Neuronal stem cell (in vitro differentiated cells): ENCODE results near the gene CACUL1.

Experiments
- DNase-seq: peaks from one replicate; pipeline ENCODE4 v3.0.0-alpha.2; 2013; ENCODE audit warnings: low spot score
- H2AFZ ChIP-seq: one replicate; pipeline ENCODE4 v1.6.1; 2013; ENCODE audit warnings: mild to moderate bottlenecking, low read length, inconsistent platforms
- H2AK5ac ChIP-seq: 2 replicates; pipeline ENCODE4 v1.6.1; 2013; ENCODE audit warnings: low read depth, mild to moderate bottlenecking, inconsistent platforms, low read length, moderate library complexity, mixed read lengths
- H2BK120ac ChIP-seq: 2 replicates; pipeline ENCODE4 v1.6.1; 2013; ENCODE audit warnings: low read depth, mild to moderate bottlenecking, inconsistent platforms, low read length, moderate library complexity, mixed read lengths
- H2BK12ac ChIP-seq: one replicate; pipeline ENCODE4 v1.6.1; 2013; ENCODE audit warnings: low read length, inconsistent platforms
- H2BK15ac ChIP-seq: 2 replicates; pipeline ENCODE4 v1.6.1; 2013; ENCODE audit warnings: mild to moderate bottlenecking, low read length, inconsistent platforms, mixed read lengths
- H2BK5ac ChIP-seq: one replicate; pipeline ENCODE4 v1.6.1; 2013; ENCODE audit warnings: inconsistent platforms, mild to moderate bottlenecking, low read length, moderate library complexity
- H3K14ac ChIP-seq: one replicate; pipeline ENCODE4 v1.6.1; 2013; ENCODE audit warnings: low read length, inconsistent platforms
- H3K18ac ChIP-seq: 2 replicates; pipeline ENCODE4 v1.6.1; 2013; ENCODE audit warnings: low read length, inconsistent platforms
- H3K23ac ChIP-seq: 2 replicates; pipeline ENCODE4 v1.6.1; 2013; ENCODE audit warnings: low read depth, mild to moderate bottlenecking, mixed read lengths, low read length, inconsistent platforms; ENCODE audit not compliant: poor library complexity
- H3K27ac ChIP-seq: replicated peaks from 3 replicates; pipeline ENCODE4 v1.5.1; 2013; ENCODE audit warnings: low read length, inconsistent platforms
- H3K27me3 ChIP-seq, 3 experiments: 2 replicates each; pipeline ENCODE4 v1.6.1; 2013; ENCODE audit warnings: low read length in 3 of 3, mild to moderate bottlenecking in 2 of 3, inconsistent platforms in 1 of 3, low read depth in 1 of 3, mixed read lengths in 1 of 3, moderate library complexity in 1 of 3; ENCODE audit not compliant: control insufficient read depth in 3 of 3, insufficient read depth in 3 of 3
- H3K36me3 ChIP-seq, 2 donors: replicated peaks in 1 of 2; 2 replicates each; pipeline ENCODE4 v1.6.1; 2013; ENCODE audit warnings: low read length in 2 of 2; ENCODE audit not compliant: control insufficient read depth in 2 of 2, insufficient read depth in 2 of 2
- H3K4ac ChIP-seq: 2 replicates; pipeline ENCODE4 v1.6.1; 2013; ENCODE audit warnings: inconsistent platforms, mild to moderate bottlenecking, low read length, moderate library complexity
- H3K4me1 ChIP-seq, 2 donors: 1 replicate in 1 of 2; 2 replicates in 1 of 2; pipeline ENCODE4 v1.6.1; 2013; ENCODE audit warnings: low read length in 2 of 2, low read depth in 1 of 2; ENCODE audit not compliant: control insufficient read depth in 2 of 2, insufficient read depth in 1 of 2
- H3K4me2 ChIP-seq: one replicate; pipeline ENCODE4 v1.6.1; 2013; ENCODE audit warnings: mild to moderate bottlenecking, low read length, inconsistent platforms; ENCODE audit not compliant: insufficient read depth, poor library complexity, severe bottlenecking
- H3K4me3 ChIP-seq, 2 donors: 2 replicates each; pipeline ENCODE4 v1.5.1; 2013; ENCODE audit warnings: low read length in 2 of 2, mild to moderate bottlenecking in 2 of 2, inconsistent platforms in 1 of 2, moderate library complexity in 1 of 2
- H3K79me1 ChIP-seq: one replicate; pipeline ENCODE4 v1.6.1; 2013; ENCODE audit warnings: low read depth, mild to moderate bottlenecking, inconsistent platforms, low read length, moderate library complexity
- H3K9ac ChIP-seq: one replicate; pipeline ENCODE4 v1.6.1; 2013; ENCODE audit warnings: mild to moderate bottlenecking, low read depth, low read length, inconsistent platforms; ENCODE audit not compliant: poor library complexity
- H3K9me3 ChIP-seq, 2 donors: replicated peaks in 1 of 2; 2 replicates each; pipeline versions ENCODE3 to v1.6.1; 2013; ENCODE audit warnings: low read length in 2 of 2, mild to moderate bottlenecking in 2 of 2, inconsistent platforms in 1 of 2, low read depth in 1 of 2, mixed read lengths in 1 of 2, moderate library complexity in 1 of 2; ENCODE audit not compliant: control insufficient read depth in 2 of 2, insufficient read depth in 1 of 2
- H4K8ac ChIP-seq: one replicate; pipeline ENCODE4 v1.6.1; 2013; ENCODE audit warnings: low read depth, mild to moderate bottlenecking, inconsistent platforms, low read length, moderate library complexity
- H4K91ac ChIP-seq: one replicate; pipeline ENCODE4 v1.6.1; 2013; ENCODE audit warnings: low read length, low read depth, mild to moderate bottlenecking, inconsistent platforms; ENCODE audit not compliant: poor library complexity
- WGBS, 2 donors: extraction: QIAGEN DNeasy Blood & Tissue Kit; methylation state at CpG; one replicate each; pipeline ENCODE4 v1.1.7; 2013; ENCODE audit warnings: missing lambda C conversion rate in 2 of 2, mixed read lengths in 1 of 2; ENCODE audit not compliant: insufficient read length in 2 of 2, insufficient replicate concordance in 1 of 2; ENCODE audit errors: extremely low coverage in 2 of 2; 5-methylcytosine and 5-hydroxymethylcytosine counted together

CACUL1 gene

GRCh38 chr10:118742782-118743181, 12.0 kb downstream of the CACUL1 start:
- Histone ChIP-seq H4K91ac (no peak overlapping the region), H3K14ac (no peak overlapping the region), H3K4me3 (no peak overlapping the region), H3K4ac (no peak overlapping the region), H2BK12ac (no peak overlapping the region), H2AFZ (no peak overlapping the region), H2BK120ac (no peak overlapping the region), H3K18ac (no peak overlapping the region), H3K4me1 (no peaks in the 10 kb centered on the region), H2BK15ac (no peak overlapping the region), H3K79me1 (no peaks in the 10 kb centered on the region), H2AK5ac (no peak overlapping the region), H3K27ac (no peak overlapping the region), H2BK5ac (no peak overlapping the region), H4K8ac (no peak overlapping the region), H3K9me3 (no peaks in the 10 kb centered on the region), H3K4me2 (no peak overlapping the region), H3K27me3 (no peaks in the 10 kb centered on the region), H3K36me3 (peaks cover 0 to 4% of the 10 kb centered on the region in 2 donors), H3K23ac (no peak overlapping the region), H3K9ac (no peak overlapping the region)
- no CpG with 5 or more reads among the region's 1 CpG for WGBS, 2 donors
- no peak for DNase-seq

- Histone ChIP-seq H2BK12ac (no peak overlapping the region), H4K91ac (no peak overlapping the region), H3K4me3 (no peak overlapping the region), H3K4ac (no peak overlapping the region), H3K23ac (no peak overlapping the region), H3K4me1 (no peaks in the 10 kb centered on the region), H3K18ac (no peak overlapping the region), H2AK5ac (no peak overlapping the region), H3K27ac (no peak overlapping the region), H3K14ac (no peak overlapping the region), H3K9ac (no peak overlapping the region), H2BK120ac (no peak overlapping the region), H3K9me3 (no peaks in the 10 kb centered on the region), H2BK15ac (no peak overlapping the region), H3K79me1 (no peaks in the 10 kb centered on the region), H2AFZ (no peak overlapping the region), H3K36me3 (no peaks in the 10 kb centered on the region), H3K4me2 (no peak overlapping the region), H3K27me3 (no peaks in the 10 kb centered on the region), H4K8ac (no peak overlapping the region), H2BK5ac (no peak overlapping the region)
- no peak for DNase-seq
- WGBS, 2 donors, result no CpG with 5 or more reads among the region's 2 CpGs
Measured at GRCh38 chr10:118742032-118742431, 12.7 kb downstream of the CACUL1 start.

GRCh38 chr10:118738406-118738805, 16.4 kb downstream of the CACUL1 start:
- Histone ChIP-seq H2AFZ (no peak overlapping the region), H3K23ac (no peak overlapping the region), H4K8ac (no peak overlapping the region), H2BK12ac (no peak overlapping the region), H3K14ac (no peak overlapping the region), H3K9me3 (no peaks in the 10 kb centered on the region), H4K91ac (no peak overlapping the region), H3K18ac (no peak overlapping the region), H3K4me1 (no peaks in the 10 kb centered on the region), H2BK15ac (no peak overlapping the region), H3K4ac (no peak overlapping the region), H2BK5ac (no peak overlapping the region), H3K9ac (no peak overlapping the region), H3K4me3 (no peak overlapping the region), H2AK5ac (no peak overlapping the region), H3K27me3 (no peaks in the 10 kb centered on the region), H2BK120ac (no peak overlapping the region), H3K36me3 (no peaks in the 10 kb centered on the region), H3K79me1 (no peaks in the 10 kb centered on the region), H3K4me2 (no peak overlapping the region), H3K27ac (no peak overlapping the region)
- no peak for DNase-seq
- WGBS, 2 donors, result no CpG with 5 or more reads among the region's 2 CpGs

- H3K27me3 ChIP-seq, result no peaks in the 10 kb centered on the region
- WGBS, 2 donors, result no CpG with 5 or more reads among the region's 3 CpGs
- H3K4me3 ChIP-seq, result no peak overlapping the region
- no peak overlapping the region for H3K4me2 ChIP-seq
- H3K9ac ChIP-seq, result no peak overlapping the region
- H3K14ac ChIP-seq, result no peak overlapping the region
- H2BK5ac ChIP-seq, result no peak overlapping the region
- H2BK12ac ChIP-seq, result no peak overlapping the region
- DNase-seq, result no peak
- H3K23ac ChIP-seq, result no peak overlapping the region
- no peak overlapping the region for H4K8ac ChIP-seq
- no peaks in the 10 kb centered on the region for H3K4me1 ChIP-seq
- no peak overlapping the region for H2AFZ ChIP-seq
- no peak overlapping the region for H2BK120ac ChIP-seq
- no peak overlapping the region for H2BK15ac ChIP-seq
- H3K18ac ChIP-seq, result no peak overlapping the region
- no peak overlapping the region for H4K91ac ChIP-seq
- H2AK5ac ChIP-seq, result no peak overlapping the region
- no peaks in the 10 kb centered on the region for H3K9me3 ChIP-seq
- no peak overlapping the region for H3K4ac ChIP-seq
- no peak overlapping the region for H3K27ac ChIP-seq
- no peaks in the 10 kb centered on the region for H3K79me1 ChIP-seq
- no peaks in the 10 kb centered on the region for H3K36me3 ChIP-seq
Measured at GRCh38 chr10:118737603-118738302, 17.0 kb downstream of the CACUL1 start.
